ENCODE data around the gene AGR3. TPM values are rescaled to one million over a fixed set of nuclear protein-coding genes. Genes with fewer than 3 reads are reported as not detected.

AGR3 gene
- total RNA-seq, 2 experiments from 2014 or later = not detected

- no peaks in the 10 kb centered on the region for H3K36me3 Mint-ChIP-seq
- ATAC-seq (no peak), DNase-seq (no peak)
- H3K4me1 Mint-ChIP-seq = no peaks in the 10 kb centered on the region
- H3K27me3 Mint-ChIP-seq = peaks cover 32% of the 10 kb centered on the region
- no peak overlapping the region for H3K4me3 Mint-ChIP-seq
- no peak overlapping the region for H3K27ac Mint-ChIP-seq
- CTCF ChIA-PET = no interaction called here
- H3K9me3 Mint-ChIP-seq (ENCODE audit: low read depth) = no peaks in the 10 kb centered on the region
These were observed 71.2 kb downstream of the AGR3 start for GRCh38 chr7:16810573-16810972.

GRCh38 chr7:16810112-16810511 is 71.7 kb downstream of the AGR3 start:
- Mint-ChIP-seq H3K9me3 (ENCODE audit: low read depth) (no peaks in the 10 kb centered on the region), H3K27me3 (peaks cover 37% of the 10 kb centered on the region), H3K4me1 (no peaks in the 10 kb centered on the region), H3K36me3 (no peaks in the 10 kb centered on the region), H3K27ac (no peak overlapping the region), H3K4me3 (no peak overlapping the region)
- CTCF ChIA-PET = interaction anchor here (1.2 kb wide), 1 partner anchor 9 kb away, joined by 3 read pairs; no protein-coding TSS in a partner anchor
- ATAC-seq = no peak
- DNase-seq = no peak

Other genes starting within 250 kb of the AGR3 start
- 10 to 100 TPM; 11.5 to 13.1 TPM for gene ANKMY2, start 236.2 kb downstream of the AGR3 start, total RNA-seq
- 10 to 100 TPM; 49.9 to 72.1 TPM for gene BZW2, start 235.8 kb downstream of the AGR3 start, total RNA-seq
- 1 to 10 TPM in 1 of 2 experiments, under 1 TPM in 1; 0.41 to 2.7 TPM for gene TSPAN13, start 128.2 kb downstream of the AGR3 start, total RNA-seq
- not detected for gene AGR2, start 77.0 kb downstream of the AGR3 start, total RNA-seq